Measurements from ENCODE around the gene AMN.

GRCh38 chr14:102910442-102910841 is 12.0 kb upstream of the AMN start:
- TF ChIP-seq TAF1 (IDR thresholded peaks at IDR 0.05; ENCODE audit: low read depth, low read length): no peak
- TF ChIP-seq POLR2AphosphoS5 (IDR thresholded peaks at IDR 0.05; ENCODE audit: low read depth, low read length): no peak
- 0 out of 2 replicates have a peak, but pooled peaks have one; percentile 13 for TF ChIP-seq POLR2A (IDR thresholded peaks at IDR 0.05; ENCODE audit: low read depth, low read length)
